NK-92 (cell line): ENCODE results near the gene MT1B.
"Not testable (repeated sequence)": the region's sequence is repeated elsewhere in the genome, so short reads cannot be mapped to it uniquely, and the experiment has no call there.

Experiments
- DNase-seq: peaks from one replicate; lab custom pipeline; 2025; ENCODE audit not compliant: unreplicated experiment; lab: John Stamatoyannopoulos, UW

MT1B gene

GRCh38 chr16:56618138-56618537 lies 33.5 kb upstream of the MT1B start:
- no peak for DNase-seq

- no peak for DNase-seq
Observed at GRCh38 chr16:56620339-56620897, 31.3 kb upstream of the MT1B start.

- DNase-seq = not testable (repeated sequence)
Observed at GRCh38 chr16:56621665-56622445, 29.8 kb upstream of the MT1B start.

- DNase-seq = not testable (repeated sequence)
Observed at GRCh38 chr16:56623184-56623583, 28.5 kb upstream of the MT1B start.

- DNase-seq = no peak
Observed at GRCh38 chr16:56623637-56624036, 28.0 kb upstream of the MT1B start.

GRCh38 chr16:56625140-56625942 lies 26.3 kb upstream of the MT1B start, which contains the start of gene MT1E:
TSS of gene MT1E (plus strand) at chr16:56625781. CDS start at chr16:56625852, 71 bp downstream.
- no peak for DNase-seq

- no peak for DNase-seq
Observed at GRCh38 chr16:56625943-56626654, 25.6 kb upstream of the MT1B start.

GRCh38 chr16:56626685-56627084 lies 25.0 kb upstream of the MT1B start:
- no peak for DNase-seq

- no peak for DNase-seq
Observed at GRCh38 chr16:56628486-56629350, 23.0 kb upstream of the MT1B start.

GRCh38 chr16:56629531-56629930 lies 22.2 kb upstream of the MT1B start:
- no peak for DNase-seq

- no peak for DNase-seq
Observed at GRCh38 chr16:56630134-56630533, 21.6 kb upstream of the MT1B start.

- DNase-seq = no peak
Observed at GRCh38 chr16:56631197-56631596, 20.5 kb upstream of the MT1B start.

- no peak for DNase-seq
Observed at GRCh38 chr16:56631832-56632155, 19.9 kb upstream of the MT1B start.

- DNase-seq = no peak
Observed at GRCh38 chr16:56632156-56632847, 19.4 kb upstream of the MT1B start, which contains the start of gene MT1M. TSS of gene MT1M (plus strand) at chr16:56632659. CDS start at chr16:56632732, 73 bp downstream.

- no peak for DNase-seq
Observed at GRCh38 chr16:56632848-56633365, 18.8 kb upstream of the MT1B start.

- no peak for DNase-seq
Observed at GRCh38 chr16:56633535-56633934, 18.2 kb upstream of the MT1B start.

- DNase-seq = no peak
Observed at GRCh38 chr16:56634715-56635440, 16.8 kb upstream of the MT1B start.

- no peak for DNase-seq
Observed at GRCh38 chr16:56635441-56635967, 16.2 kb upstream of the MT1B start.
